ENCODE data around the gene SYNJ2. TPM values are rescaled to one million over a fixed set of nuclear protein-coding genes. Genes with fewer than 3 reads are reported as not detected.

Gene SYNJ2
- total and polyA plus RNA-seq, 4 experiments from 2014 or later: 14.5 to 17.4 (median 15.9) TPM

GRCh38 chr6:158003910-158004700, 22.4 kb downstream of the SYNJ2 start:
- no peak for DNase-seq
- Mint-ChIP-seq H3K27me3 (no peaks in the 10 kb centered on the region), H3K4me3 (peak overlapping the region in 2 of 8 donors; percentile 5 to 49), H3K4me1 (peaks cover 51 to 82% (median 67%) of the 10 kb centered on the region in 4 donors), H3K36me3 (peaks cover 9 to 21% of the 10 kb centered on the region in 2 donors), H3K9me3 (peaks cover 0 to 5% (median 0%) of the 10 kb centered on the region in 8 donors), H3K27ac (peak overlapping the region in 6 of 7 donors; percentile 17 to 61 (median 32))
- Histone ChIP-seq H3K27ac (ENCODE audit: low read depth, low read length) (no peak overlapping the region), H3K4me1 (ENCODE audit: insufficient read depth, low read length) (peaks cover 44% of the 10 kb centered on the region), H3K9me3 (ENCODE audit: control insufficient read depth in 1 of 2, low read length in 2 of 2) (no peaks in the 10 kb centered on the region), H3K4me3 (ENCODE audit: low read length in 2 of 2) (no peak overlapping the region), H3K36me3 (ENCODE audit: insufficient read depth, low read length) (no peaks in the 10 kb centered on the region), H3K27me3 (ENCODE audit: insufficient read depth, low read length) (no peaks in the 10 kb centered on the region)
- POLR2A ChIA-PET (ENCODE audit: partially characterized antibody): no interaction called here
- CTCF ChIA-PET (ENCODE audit: partially characterized antibody): interaction anchor here (1.2 to 1.5 kb wide), 3 partner anchors 13 to 23 kb away, joined by 3 to 5 read pairs (median 4); no protein-coding TSS in a partner anchor
- intact Hi-C loops (cut with micrococcal nuclease): no loop called here

- H3K4me1 ChIP-seq (ENCODE audit: insufficient read depth, low read length): peaks cover 50% of the 10 kb centered on the region
- H3K36me3 Mint-ChIP-seq: peaks cover 6 to 21% of the 10 kb centered on the region in 2 donors
- peaks cover 55 to 83% (median 70%) of the 10 kb centered on the region in 4 donors for H3K4me1 Mint-ChIP-seq
- peaks cover 0 to 5% (median 0%) of the 10 kb centered on the region in 8 donors for H3K9me3 Mint-ChIP-seq
- H3K27me3 ChIP-seq (ENCODE audit: insufficient read depth, low read length): no peaks in the 10 kb centered on the region
- H3K27me3 Mint-ChIP-seq: no peaks in the 10 kb centered on the region
- DNase-seq: no peak
- no peak overlapping the region for H3K27ac ChIP-seq (ENCODE audit: low read depth, low read length)
- CTCF ChIA-PET (ENCODE audit: partially characterized antibody): interaction anchor here (1.5 kb wide), 1 partner anchor 22 kb away, joined by 4 read pairs; no protein-coding TSS in a partner anchor
- no peaks in the 10 kb centered on the region for H3K36me3 ChIP-seq (ENCODE audit: insufficient read depth, low read length)
- peak overlapping the region in 1 of 7 donors; percentile 55 for H3K27ac Mint-ChIP-seq
- H3K4me3 ChIP-seq (ENCODE audit: low read length in 2 of 2): no peak overlapping the region
- H3K4me3 Mint-ChIP-seq: no peak overlapping the region
- POLR2A ChIA-PET (ENCODE audit: partially characterized antibody): no interaction called here
- intact Hi-C loops (cut with micrococcal nuclease): no loop called here
- H3K9me3 ChIP-seq (ENCODE audit: control insufficient read depth in 1 of 2, low read length in 2 of 2): no peaks in the 10 kb centered on the region
Measured at GRCh38 chr6:158004701-158005095, 23.0 kb downstream of the SYNJ2 start.

GRCh38 chr6:158005626-158006180, 24.0 kb downstream of the SYNJ2 start:
- H3K4me3 ChIP-seq (ENCODE audit: low read length in 2 of 2): no peak overlapping the region
- H3K4me1 ChIP-seq (ENCODE audit: insufficient read depth, low read length): peaks cover 60% of the 10 kb centered on the region
- no peaks in the 10 kb centered on the region for H3K27me3 ChIP-seq (ENCODE audit: insufficient read depth, low read length)
- Mint-ChIP-seq H3K27me3 (no peaks in the 10 kb centered on the region), H3K27ac (peak overlapping the region in 6 of 7 donors; percentile 10 to 79 (median 34)), H3K36me3 (peaks cover 7 to 21% of the 10 kb centered on the region in 2 donors), H3K9me3 (peaks cover 0 to 5% (median 0%) of the 10 kb centered on the region in 8 donors), H3K4me3 (peak overlapping the region in 2 of 8 donors; percentile 30 to 46), H3K4me1 (peaks cover 60 to 87% (median 78%) of the 10 kb centered on the region in 4 donors)
- CTCF ChIA-PET (ENCODE audit: partially characterized antibody): interaction anchor here (0.6 to 1.2 kb wide), 3 partner anchors 15 to 73 kb away, joined by 3 read pairs; no protein-coding TSS in a partner anchor
- no peaks in the 10 kb centered on the region for H3K36me3 ChIP-seq (ENCODE audit: insufficient read depth, low read length)
- intact Hi-C loops (cut with micrococcal nuclease): no loop called here
- POLR2A ChIA-PET (ENCODE audit: partially characterized antibody): no interaction called here
- H3K27ac ChIP-seq (ENCODE audit: low read depth, low read length): no peak overlapping the region
- no peak for DNase-seq
- no peaks in the 10 kb centered on the region for H3K9me3 ChIP-seq (ENCODE audit: control insufficient read depth in 1 of 2, low read length in 2 of 2)

- ChIA-PET POLR2A (ENCODE audit: partially characterized antibody) (no interaction called here), CTCF (ENCODE audit: partially characterized antibody) (interaction anchor here (0.6 to 1.2 kb wide), 3 partner anchors 15 to 72 kb away, joined by 3 read pairs; no protein-coding TSS in a partner anchor)
- H3K4me1 ChIP-seq (ENCODE audit: insufficient read depth, low read length): peaks cover 66% of the 10 kb centered on the region
- H3K27ac Mint-ChIP-seq: peak overlapping the region in 6 of 7 donors; percentile 29 to 79 (median 60)
- no peak for DNase-seq
- no peaks in the 10 kb centered on the region for H3K27me3 ChIP-seq (ENCODE audit: insufficient read depth, low read length)
- peak overlapping the region in 1 of 8 donors; percentile 46 for H3K4me3 Mint-ChIP-seq
- H3K27me3 Mint-ChIP-seq: no peaks in the 10 kb centered on the region
- H3K9me3 Mint-ChIP-seq: peaks cover 0 to 5% (median 0%) of the 10 kb centered on the region in 8 donors
- no peak overlapping the region for H3K4me3 ChIP-seq (ENCODE audit: low read length in 2 of 2)
- H3K27ac ChIP-seq (ENCODE audit: low read depth, low read length): no peak overlapping the region
- peaks cover 65 to 89% (median 79%) of the 10 kb centered on the region in 4 donors for H3K4me1 Mint-ChIP-seq
- peaks cover 7 to 24% of the 10 kb centered on the region in 2 donors for H3K36me3 Mint-ChIP-seq
- H3K36me3 ChIP-seq (ENCODE audit: insufficient read depth, low read length): no peaks in the 10 kb centered on the region
- no peaks in the 10 kb centered on the region for H3K9me3 ChIP-seq (ENCODE audit: control insufficient read depth in 1 of 2, low read length in 2 of 2)
- intact Hi-C loops (cut with micrococcal nuclease): no loop called here
Measured at GRCh38 chr6:158006331-158006730, 24.7 kb downstream of the SYNJ2 start.

GRCh38 chr6:158006821-158007570, 25.3 kb downstream of the SYNJ2 start:
- Histone ChIP-seq H3K27ac (ENCODE audit: low read depth, low read length) (no peak overlapping the region), H3K4me3 (ENCODE audit: low read length in 2 of 2) (no peak overlapping the region), H3K4me1 (ENCODE audit: insufficient read depth, low read length) (peaks cover 73% of the 10 kb centered on the region), H3K9me3 (ENCODE audit: control insufficient read depth in 1 of 2, low read length in 2 of 2) (no peaks in the 10 kb centered on the region), H3K27me3 (ENCODE audit: insufficient read depth, low read length) (no peaks in the 10 kb centered on the region), H3K36me3 (ENCODE audit: insufficient read depth, low read length) (no peaks in the 10 kb centered on the region)
- peak overlapping the region in 4 of 7 donors; percentile 43 to 79 (median 72) for H3K27ac Mint-ChIP-seq
- H3K27me3 Mint-ChIP-seq: no peaks in the 10 kb centered on the region
- H3K36me3 Mint-ChIP-seq: peaks cover 4 to 22% of the 10 kb centered on the region in 2 donors
- DNase-seq: no peak
- intact Hi-C loops (cut with micrococcal nuclease): no loop called here
- H3K4me3 Mint-ChIP-seq: peak overlapping the region in 2 of 8 donors; percentile 31 to 53
- peaks cover 67 to 91% (median 81%) of the 10 kb centered on the region in 4 donors for H3K4me1 Mint-ChIP-seq
- POLR2A ChIA-PET (ENCODE audit: partially characterized antibody): no interaction called here
- peaks cover 0 to 5% (median 0%) of the 10 kb centered on the region in 8 donors for H3K9me3 Mint-ChIP-seq
- CTCF ChIA-PET (ENCODE audit: partially characterized antibody): interaction anchor here (0.9 to 2.4 kb wide), 3 partner anchors 19 to 66 kb away, joined by 3 to 24 read pairs (median 5); no protein-coding TSS in a partner anchor

GRCh38 chr6:158008864-158009113, 27.1 kb downstream of the SYNJ2 start:
- intact Hi-C loops (cut with micrococcal nuclease): loop anchor here (1.0 to 2.0 kb wide), 2 partner anchors 18 to 28 kb away; partner anchors contain the start of gene SYNJ2
- H3K27ac ChIP-seq (ENCODE audit: low read depth, low read length): peak overlapping the region; percentile 36

More at GRCh38 chr6:158008864-158009113, 27.1 kb downstream of the SYNJ2 start:
- ChIA-PET POLR2A (ENCODE audit: partially characterized antibody) (interaction anchor here (2.5 kb wide), 1 partner anchor 17 kb away, joined by 16 read pairs; no protein-coding TSS in a partner anchor), CTCF (ENCODE audit: partially characterized antibody) (interaction anchor here (1.5 to 2.4 kb wide), 4 partner anchors 9 to 64 kb away, joined by 4 to 24 read pairs (median 5); no protein-coding TSS in a partner anchor)
- H3K27me3 Mint-ChIP-seq: no peaks in the 10 kb centered on the region
- Histone ChIP-seq H3K36me3 (ENCODE audit: insufficient read depth, low read length) (no peaks in the 10 kb centered on the region), H3K4me3 (ENCODE audit: low read length in 2 of 2) (peak overlapping the region in 1 of 2 donors; percentile 46), H3K4me1 (ENCODE audit: insufficient read depth, low read length) (peaks cover 56% of the 10 kb centered on the region), H3K27me3 (ENCODE audit: insufficient read depth, low read length) (no peaks in the 10 kb centered on the region), H3K9me3 (ENCODE audit: control insufficient read depth in 1 of 2, low read length in 2 of 2) (no peaks in the 10 kb centered on the region)
- DNase-seq: no peak
- peaks cover 3 to 20% of the 10 kb centered on the region in 2 donors for H3K36me3 Mint-ChIP-seq
- H3K4me3 Mint-ChIP-seq: peak overlapping the region; percentile 70 to 94 (median 83)
- peaks cover 0 to 2% (median 0%) of the 10 kb centered on the region in 8 donors for H3K9me3 Mint-ChIP-seq
- H3K4me1 Mint-ChIP-seq: peaks cover 63 to 90% (median 78%) of the 10 kb centered on the region in 4 donors
- H3K27ac Mint-ChIP-seq: peak overlapping the region; percentile 79 to 98 (median 96)
